GM12878 (cell line): ENCODE measurements around the gene P3H2. TPM values are rescaled to one million over a fixed set of nuclear protein-coding genes. Genes with fewer than 3 reads are reported as not detected.

Experiments used
- ATAC-seq: fragments of 200-7000 bp; cut with Tn5 transposase; 3 replicates; pipeline ENCODE4 v1.9.1; 2020; ENCODE audit warnings: mild to moderate bottlenecking, moderate library complexity
- BruUV-seq: library from RNA; stranded (reverse); fragments of 400-500 nt; replicated peaks from 2 replicates; lab custom pipeline; 2021; lab: Mats Ljungman, UMichigan
- CTCF ChIA-PET: fragments of 300-600 bp; sonication (Branson Sonifier 250); formaldehyde crosslinking; extraction: SDS; loops from one replicate; lab custom pipeline; 2021; ENCODE audit warnings: inconsistent platforms; lab: Yijun Ruan, JAX
- POLR2A ChIA-PET: fragments of 350-600 bp; formaldehyde crosslinking; extraction: SDS; loops from one replicate; lab custom pipeline; 2021; ENCODE audit warnings: inconsistent platforms; lab: Charles Lee
- RAD21 ChIA-PET: fragments of 300-600 bp; sonication (Branson Sonifier 250); formaldehyde crosslinking; loops from one replicate; lab custom pipeline; 2023; ENCODE audit warnings: antibody characterized with exemption; ENCODE audit not compliant: unreplicated experiment; lab: Charles Lee
- SMC1A ChIA-PET: fragments of 300-600 bp; sonication (Branson Sonifier 250); formaldehyde crosslinking; loops from one replicate; lab custom pipeline; 2023; ENCODE audit not compliant: unreplicated experiment, uncharacterized antibody; lab: Charles Lee
- DNase-seq: peaks from one replicate; pipeline ENCODE4 v3.0.0-alpha.2; 2011; ENCODE audit warnings: low read depth, low spot score
- FAIRE-seq: peaks from 3 replicates; lab custom pipeline; 2011; peaks lifted over from hg19 to GRCh38; lab: Jason Lieb, UNC
- H2AFZ ChIP-seq: 2 replicates; pipeline ENCODE4 v1.6.0; 2011; ENCODE audit warnings: low read depth, low read length, control low read depth; ENCODE audit not compliant: control insufficient read depth
- H3K27ac ChIP-seq: 2 replicates; pipeline ENCODE4 v1.5.1; 2011; ENCODE audit warnings: control low read depth; ENCODE audit not compliant: control insufficient read depth, insufficient read depth
- H3K27me3 ChIP-seq, 2 experiments: replicated peaks in 1 of 2; 2 replicates each; pipeline versions ENCODE4 v1.6.0 to v1.6.1; 2011; ENCODE audit warnings: low read length in 1 of 2; ENCODE audit not compliant: control insufficient read depth in 2 of 2, insufficient read depth in 2 of 2
- H3K36me3 ChIP-seq, 2 experiments: 2 replicates each; pipeline ENCODE4 v1.5.1; 2011; ENCODE audit warnings: low read length in 1 of 2; ENCODE audit not compliant: control insufficient read depth in 2 of 2, insufficient read depth in 2 of 2
- H3K4me1 ChIP-seq: 2 replicates; pipeline ENCODE4 v1.6.1; 2011; ENCODE audit warnings: mild to moderate bottlenecking, low read length, moderate library complexity, mixed read lengths; ENCODE audit not compliant: control insufficient read depth, insufficient read depth
- H3K4me2 ChIP-seq: 2 replicates; pipeline ENCODE4 v1.6.0; 2011; ENCODE audit warnings: control low read depth; ENCODE audit not compliant: control insufficient read depth, insufficient read depth
- H3K4me3 ChIP-seq: fragments of 200-600 bp; sonication (generic); 2 replicates; pipeline ENCODE4 v1.5.1; 2016
- H3K79me2 ChIP-seq: 2 replicates; pipeline ENCODE4 v1.6.0; 2011; ENCODE audit warnings: low read length; ENCODE audit not compliant: control insufficient read depth, insufficient read depth
- H3K9ac ChIP-seq: 2 replicates; pipeline ENCODE4 v1.8.0; 2011; ENCODE audit warnings: low read length, control low read depth, mixed read lengths; ENCODE audit not compliant: control insufficient read depth, insufficient read depth
- H3K9me3 ChIP-seq: replicated peaks from 3 replicates; pipeline ENCODE4 v1.5.1; 2011; ENCODE audit warnings: mild to moderate bottlenecking, low read length; ENCODE audit not compliant: control insufficient read depth, insufficient read depth
- H4K20me1 ChIP-seq: 2 replicates; pipeline ENCODE4 v1.6.0; 2011; ENCODE audit not compliant: control insufficient read depth, insufficient read depth
- CREB1 ChIP-seq: IDR thresholded peaks from 2 replicates; pipeline ENCODE4 v1.6.1; 2012; ENCODE audit warnings: low read depth, mild to moderate bottlenecking, inconsistent platforms
- CREM ChIP-seq: IDR thresholded peaks from 2 replicates; pipeline ENCODE4 v1.6.1; 2014; ENCODE audit warnings: antibody characterized with exemption, low read depth
- ELK1 ChIP-seq: IDR thresholded peaks from 2 replicates; pipeline ENCODE4 v1.6.1; 2012; ENCODE audit warnings: low read depth, low read length, improper control_type of control experiment
- HSF1 ChIP-seq: fragments of 150-350 bp; IDR thresholded peaks from 2 replicates; pipeline ENCODE4 v1.6.1; 2014; ENCODE audit warnings: mild to moderate bottlenecking, low read depth, low read length
- IKZF2 ChIP-seq, 2 experiments: fragments of 450-650 bp; IDR thresholded peaks; 2 replicates each; pipeline ENCODE4 v1.6.1; 2017; ENCODE audit warnings: mild to moderate bottlenecking in 2 of 2, moderate library complexity in 2 of 2
- RAD21 ChIP-seq: IDR thresholded peaks from 2 replicates; pipeline ENCODE4 v1.6.1; 2011; ENCODE audit warnings: mild to moderate bottlenecking, low read depth, low read length, moderate library complexity; ENCODE audit not compliant: insufficient read depth
- RFX5 ChIP-seq: IDR thresholded peaks from 2 replicates; pipeline ENCODE4 v1.6.1; 2011; ENCODE audit warnings: low read depth, low read length, improper control_type of control experiment
- TCF3 ChIP-seq: IDR thresholded peaks from 2 replicates; pipeline ENCODE4 v1.6.1; 2012; ENCODE audit warnings: low read depth, mild to moderate bottlenecking, low read length, borderline replicate concordance; ENCODE audit not compliant: insufficient read depth
- ZNF217 ChIP-seq: fragments of 450-650 bp; IDR thresholded peaks from 2 replicates; pipeline ENCODE4 v1.6.1; 2017; ENCODE audit warnings: antibody characterized with exemption, mild to moderate bottlenecking
- ZNF24 ChIP-seq: fragments of 450-650 bp; IDR thresholded peaks from 2 replicates; pipeline ENCODE4 v1.6.1; 2017; ENCODE audit warnings: antibody characterized with exemption, mild to moderate bottlenecking
- WGBS: methylation state at CpG from one replicate; pipeline ENCODE4 v1.1.6; 2016; ENCODE audit warnings: low lambda C conversion rate; ENCODE audit not compliant: insufficient replicate concordance, insufficient coverage; ENCODE audit errors: missing lambda C conversion rate; 5-methylcytosine and 5-hydroxymethylcytosine counted together
- in situ Hi-C: fragments of 300-500 bp; cut with MboI; formaldehyde crosslinking; loops from 9 replicates; pipeline ENCODE4 v1.14.3; 2018; ENCODE audit warnings: mixed read lengths
- intact Hi-C: fragments of 100-400 bp; cut with micrococcal nuclease; formaldehyde crosslinking; loops from one replicate; pipeline ENCODE4 v1.14.2; 2022; ENCODE audit not compliant: unreplicated experiment
- polyA plus RNA-seq, 11 experiments: library from polyadenylated mRNA; depleted of rRNA in 4 of 11; unstranded in 6 of 11; stranded (reverse) in 5 of 11; fragments of >200 nt; fragmentation: Nextera tagmentation in 4 of 11; fragmentation: Illumina TruSeq in 1 of 11; extraction: Ambion mirVana in 4 of 11; extraction: Trizol in 1 of 11; gene quantifications; 1 replicate in 1 of 11; 2 replicates in 10 of 11; pipeline versions ENCODE4 v1.2.1 to v1.2.3, GENCODE V29; 2011 to 2016; ENCODE audit warnings: inconsistent platforms in 2 of 11, missing spikeins in 2 of 11, low read depth in 1 of 11
- total RNA-seq, 4 experiments: library from RNA; depleted of rRNA in 3 of 4; stranded (reverse); fragments of >200 nt in 3 of 4; fragmentation: Illumina TruSeq in 1 of 4; extraction: Trizol in 1 of 4; gene quantifications; 2 replicates each; pipeline versions ENCODE4 v1.2.1 to v1.2.3, GENCODE V29; 2013 to 2021
- TF ChIP-seq, protein P1 (sequence below): fragments of 450-650 bp; IDR thresholded peaks from 2 replicates; pipeline ENCODE4 v1.6.1; 2017; ENCODE audit warnings: mild to moderate bottlenecking, moderate library complexity
- TF ChIP-seq, protein P2 (sequence below): IDR thresholded peaks from 2 replicates; pipeline ENCODE4 v1.6.1; 2012; ENCODE audit warnings: improper control_type of control experiment, low read depth, low read length; ENCODE audit not compliant: insufficient replicate concordance

The P3H2 gene
- total and polyA plus RNA-seq, 10 of the 15 experiments (the other 5 are each of a cell fraction or from before 2014, with no cell fraction given) = 27.0 to 97.6 (median 83.2) TPM

GRCh38 chr3:190108804-190109203, 11.9 kb downstream of the P3H2 start:
- intact Hi-C loops (no loop called here), in situ Hi-C loops (no loop called here)
- Histone ChIP-seq H3K9me3 (no peaks in the 10 kb centered on the region), H2AFZ (no peak overlapping the region), H3K4me2 (no peak overlapping the region), H3K9ac (no peak overlapping the region), H3K27me3 (no peaks in the 10 kb centered on the region), H3K27ac (no peak overlapping the region), H3K36me3 (no peaks in the 10 kb centered on the region), H3K4me3 (no peak overlapping the region), H3K4me1 (no peaks in the 10 kb centered on the region), H4K20me1 (no peaks in the 10 kb centered on the region), H3K79me2 (peaks cover 4% of the 10 kb centered on the region)
- TF ChIP-seq ZNF24 = no peak
- TF ChIP-seq RFX5 = no peak
- no peak for TF ChIP-seq CREB1
- no peak for TF ChIP-seq ELK1
- TF ChIP-seq RAD21 = no peak
- no peak for TF ChIP-seq IKZF2 (IDR thresholded peaks at IDR 0.05)
- no peak for TF ChIP-seq CREM
- no peak for TF ChIP-seq TCF3
- TF ChIP-seq, protein P1, sequence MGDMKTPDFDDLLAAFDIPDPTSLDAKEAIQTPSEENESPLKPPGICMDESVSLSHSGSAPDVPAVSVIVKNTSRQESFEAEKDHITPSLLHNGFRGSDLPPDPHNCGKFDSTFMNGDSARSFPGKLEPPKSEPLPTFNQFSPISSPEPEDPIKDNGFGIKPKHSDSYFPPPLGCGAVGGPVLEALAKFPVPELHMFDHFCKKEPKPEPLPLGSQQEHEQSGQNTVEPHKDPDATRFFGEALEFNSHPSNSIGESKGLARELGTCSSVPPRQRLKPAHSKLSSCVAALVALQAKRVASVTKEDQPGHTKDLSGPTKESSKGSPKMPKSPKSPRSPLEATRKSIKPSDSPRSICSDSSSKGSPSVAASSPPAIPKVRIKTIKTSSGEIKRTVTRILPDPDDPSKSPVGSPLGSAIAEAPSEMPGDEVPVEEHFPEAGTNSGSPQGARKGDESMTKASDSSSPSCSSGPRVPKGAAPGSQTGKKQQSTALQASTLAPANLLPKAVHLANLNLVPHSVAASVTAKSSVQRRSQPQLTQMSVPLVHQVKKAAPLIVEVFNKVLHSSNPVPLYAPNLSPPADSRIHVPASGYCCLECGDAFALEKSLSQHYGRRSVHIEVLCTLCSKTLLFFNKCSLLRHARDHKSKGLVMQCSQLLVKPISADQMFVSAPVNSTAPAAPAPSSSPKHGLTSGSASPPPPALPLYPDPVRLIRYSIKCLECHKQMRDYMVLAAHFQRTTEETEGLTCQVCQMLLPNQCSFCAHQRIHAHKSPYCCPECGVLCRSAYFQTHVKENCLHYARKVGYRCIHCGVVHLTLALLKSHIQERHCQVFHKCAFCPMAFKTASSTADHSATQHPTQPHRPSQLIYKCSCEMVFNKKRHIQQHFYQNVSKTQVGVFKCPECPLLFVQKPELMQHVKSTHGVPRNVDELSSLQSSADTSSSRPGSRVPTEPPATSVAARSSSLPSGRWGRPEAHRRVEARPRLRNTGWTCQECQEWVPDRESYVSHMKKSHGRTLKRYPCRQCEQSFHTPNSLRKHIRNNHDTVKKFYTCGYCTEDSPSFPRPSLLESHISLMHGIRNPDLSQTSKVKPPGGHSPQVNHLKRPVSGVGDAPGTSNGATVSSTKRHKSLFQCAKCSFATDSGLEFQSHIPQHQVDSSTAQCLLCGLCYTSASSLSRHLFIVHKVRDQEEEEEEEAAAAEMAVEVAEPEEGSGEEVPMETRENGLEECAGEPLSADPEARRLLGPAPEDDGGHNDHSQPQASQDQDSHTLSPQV = no peak
- TF ChIP-seq ZNF217 = no peak
- TF ChIP-seq, protein P2, sequence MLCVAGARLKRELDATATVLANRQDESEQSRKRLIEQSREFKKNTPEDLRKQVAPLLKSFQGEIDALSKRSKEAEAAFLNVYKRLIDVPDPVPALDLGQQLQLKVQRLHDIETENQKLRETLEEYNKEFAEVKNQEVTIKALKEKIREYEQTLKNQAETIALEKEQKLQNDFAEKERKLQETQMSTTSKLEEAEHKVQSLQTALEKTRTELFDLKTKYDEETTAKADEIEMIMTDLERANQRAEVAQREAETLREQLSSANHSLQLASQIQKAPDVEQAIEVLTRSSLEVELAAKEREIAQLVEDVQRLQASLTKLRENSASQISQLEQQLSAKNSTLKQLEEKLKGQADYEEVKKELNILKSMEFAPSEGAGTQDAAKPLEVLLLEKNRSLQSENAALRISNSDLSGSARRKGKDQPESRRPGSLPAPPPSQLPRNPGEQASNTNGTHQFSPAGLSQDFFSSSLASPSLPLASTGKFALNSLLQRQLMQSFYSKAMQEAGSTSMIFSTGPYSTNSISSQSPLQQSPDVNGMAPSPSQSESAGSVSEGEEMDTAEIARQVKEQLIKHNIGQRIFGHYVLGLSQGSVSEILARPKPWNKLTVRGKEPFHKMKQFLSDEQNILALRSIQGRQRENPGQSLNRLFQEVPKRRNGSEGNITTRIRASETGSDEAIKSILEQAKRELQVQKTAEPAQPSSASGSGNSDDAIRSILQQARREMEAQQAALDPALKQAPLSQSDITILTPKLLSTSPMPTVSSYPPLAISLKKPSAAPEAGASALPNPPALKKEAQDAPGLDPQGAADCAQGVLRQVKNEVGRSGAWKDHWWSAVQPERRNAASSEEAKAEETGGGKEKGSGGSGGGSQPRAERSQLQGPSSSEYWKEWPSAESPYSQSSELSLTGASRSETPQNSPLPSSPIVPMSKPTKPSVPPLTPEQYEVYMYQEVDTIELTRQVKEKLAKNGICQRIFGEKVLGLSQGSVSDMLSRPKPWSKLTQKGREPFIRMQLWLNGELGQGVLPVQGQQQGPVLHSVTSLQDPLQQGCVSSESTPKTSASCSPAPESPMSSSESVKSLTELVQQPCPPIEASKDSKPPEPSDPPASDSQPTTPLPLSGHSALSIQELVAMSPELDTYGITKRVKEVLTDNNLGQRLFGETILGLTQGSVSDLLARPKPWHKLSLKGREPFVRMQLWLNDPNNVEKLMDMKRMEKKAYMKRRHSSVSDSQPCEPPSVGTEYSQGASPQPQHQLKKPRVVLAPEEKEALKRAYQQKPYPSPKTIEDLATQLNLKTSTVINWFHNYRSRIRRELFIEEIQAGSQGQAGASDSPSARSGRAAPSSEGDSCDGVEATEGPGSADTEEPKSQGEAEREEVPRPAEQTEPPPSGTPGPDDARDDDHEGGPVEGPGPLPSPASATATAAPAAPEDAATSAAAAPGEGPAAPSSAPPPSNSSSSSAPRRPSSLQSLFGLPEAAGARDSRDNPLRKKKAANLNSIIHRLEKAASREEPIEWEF = no peak
- no peak for TF ChIP-seq HSF1
- FAIRE-seq = peak; percentile 38
- WGBS = 48% methylated on average over 6 of the region's 6 CpGs
- DNase-seq = no peak
- ChIA-PET RAD21 (interaction anchor here (0.9 to 3.0 kb wide), 8 partner anchors 11 to 147 kb away, joined by 3 to 16 read pairs (median 3); partner anchors contain the start of gene P3H2), SMC1A (interaction anchor here (0.5 to 3.4 kb wide), 6 partner anchors 9 to 83 kb away, joined by 3 to 11 read pairs (median 4); partner anchors contain the start of gene P3H2), CTCF (interaction anchor here (1.4 to 1.6 kb wide), 2 partner anchors 8 to 146 kb away, joined by 5 to 7 read pairs; no protein-coding TSS in a partner anchor), POLR2A (interaction anchor here (0.8 to 1.3 kb wide), 3 partner anchors 10 to 17 kb away, joined by 3 to 4 read pairs (median 3); partner anchors contain the start of gene P3H2)
- no peak for ATAC-seq
- BruUV-seq = no TSS peak
